Activated naive CD8-positive, alpha-beta T cell treated with anti-CD3 and anti-CD28 coated beads for 36 hours (primary cell): Measurements from ENCODE around the gene CCDC88C. TPM values are rescaled to one million over a fixed set of nuclear protein-coding genes. Genes with fewer than 3 reads are reported as not detected.

Experiments used
- DNase-seq: peaks from one replicate; pipeline ENCODE4 v3.0.0; 2021
- H3K27ac Mint-ChIP-seq: one replicate; pipeline ENCODE4 v1.8.0; 2022; ENCODE audit warnings: mild to moderate bottlenecking, moderate library complexity, mixed read lengths
- H3K27me3 Mint-ChIP-seq: one replicate; pipeline ENCODE4 v1.8.0; 2022; ENCODE audit warnings: mild to moderate bottlenecking, mixed read lengths
- H3K36me3 Mint-ChIP-seq: one replicate; pipeline ENCODE4 v1.8.0; 2021; ENCODE audit warnings: mild to moderate bottlenecking, mixed read lengths
- H3K4me1 Mint-ChIP-seq: one replicate; pipeline ENCODE4 v1.8.0; 2021; ENCODE audit warnings: mixed read lengths
- H3K4me3 Mint-ChIP-seq: one replicate; pipeline ENCODE4 v1.8.0; 2022; ENCODE audit warnings: mild to moderate bottlenecking, moderate library complexity, mixed read lengths
- H3K9me3 Mint-ChIP-seq: one replicate; pipeline ENCODE4 v1.8.0; 2022; ENCODE audit warnings: mixed read lengths
- total RNA-seq, 2 experiments: library from RNA; stranded (reverse); gene quantifications; one replicate each; pipeline ENCODE4 v1.2.3, GENCODE V29; 2021

The CCDC88C gene
- total RNA-seq, 2 experiments from 2014 or later = 55.1 to 56.7 TPM

DNA sequence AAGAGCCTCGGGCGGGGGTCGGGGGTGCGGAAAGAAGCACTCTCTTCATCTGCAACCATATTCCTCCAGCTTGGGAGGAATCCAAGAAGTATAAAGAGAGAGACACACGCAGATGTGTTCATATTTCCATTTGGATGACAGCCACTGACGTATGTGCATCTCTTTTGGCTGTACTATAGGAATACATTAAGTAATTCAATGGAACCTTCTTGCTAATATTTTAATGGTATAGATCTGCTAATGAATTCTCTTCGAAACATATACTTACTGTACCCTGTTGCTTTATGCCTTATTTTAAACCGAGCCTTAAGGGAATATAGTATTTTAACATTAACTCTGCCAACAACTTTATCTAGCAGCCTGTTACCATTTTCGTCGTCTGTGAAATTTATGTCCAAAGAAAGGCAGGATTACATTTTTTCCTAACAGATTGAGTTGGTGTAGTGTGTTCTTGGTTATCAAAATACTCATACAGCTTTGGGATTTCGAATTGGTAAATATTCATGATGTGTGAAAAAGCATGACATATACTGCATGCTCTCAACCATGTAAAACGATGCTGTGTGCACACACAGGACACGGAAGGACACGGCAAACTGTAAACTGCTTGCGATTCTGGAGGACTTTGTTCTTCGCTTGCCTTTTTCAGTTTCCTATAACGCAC, 84.5 kb downstream of the CCDC88C start:
- Mint-ChIP-seq H3K27me3 (no peaks in the 10 kb centered on the region), H3K4me1 (peaks cover 60% of the 10 kb centered on the region), H3K27ac (no peak overlapping the region), H3K4me3 (no peak overlapping the region), H3K9me3 (no peaks in the 10 kb centered on the region), H3K36me3 (peaks cover 12% of the 10 kb centered on the region)
- no peak for DNase-seq

GRCh38 chr14:91332171-91332985, 85.2 kb downstream of the CCDC88C start:
- Mint-ChIP-seq H3K27ac (peak overlapping the region; percentile 58), H3K9me3 (no peaks in the 10 kb centered on the region), H3K27me3 (no peaks in the 10 kb centered on the region), H3K4me1 (peaks cover 67% of the 10 kb centered on the region), H3K36me3 (peaks cover 17% of the 10 kb centered on the region), H3K4me3 (no peak overlapping the region)
- DNase-seq = no peak

DNA sequence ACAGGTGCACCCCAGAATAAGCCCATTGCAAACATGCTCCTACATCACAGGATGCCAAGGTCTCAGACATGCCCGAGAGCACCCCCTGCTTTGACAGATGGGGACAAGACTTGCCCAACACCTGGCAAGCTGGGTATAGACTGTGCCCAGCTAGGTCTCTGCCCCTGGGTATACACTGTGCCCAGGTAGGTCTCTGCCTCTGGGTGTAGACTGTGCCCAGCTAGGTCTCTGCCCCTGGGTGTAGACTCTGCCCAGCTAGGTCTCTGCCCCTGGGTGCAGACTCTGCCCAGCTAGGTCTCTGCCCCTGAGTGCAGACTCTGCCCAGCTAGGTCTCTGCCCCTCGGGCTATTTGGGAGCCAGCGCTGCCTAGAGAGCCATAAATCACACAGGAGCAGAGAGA, 85.9 kb downstream of the CCDC88C start:
- peak overlapping the region; percentile 5 for H3K27ac Mint-ChIP-seq
- H3K36me3 Mint-ChIP-seq = peaks cover 23% of the 10 kb centered on the region
- peaks cover 74% of the 10 kb centered on the region for H3K4me1 Mint-ChIP-seq
- no peaks in the 10 kb centered on the region for H3K27me3 Mint-ChIP-seq
- DNase-seq = no peak
- H3K9me3 Mint-ChIP-seq = no peaks in the 10 kb centered on the region
- H3K4me3 Mint-ChIP-seq = no peak overlapping the region

DNA sequence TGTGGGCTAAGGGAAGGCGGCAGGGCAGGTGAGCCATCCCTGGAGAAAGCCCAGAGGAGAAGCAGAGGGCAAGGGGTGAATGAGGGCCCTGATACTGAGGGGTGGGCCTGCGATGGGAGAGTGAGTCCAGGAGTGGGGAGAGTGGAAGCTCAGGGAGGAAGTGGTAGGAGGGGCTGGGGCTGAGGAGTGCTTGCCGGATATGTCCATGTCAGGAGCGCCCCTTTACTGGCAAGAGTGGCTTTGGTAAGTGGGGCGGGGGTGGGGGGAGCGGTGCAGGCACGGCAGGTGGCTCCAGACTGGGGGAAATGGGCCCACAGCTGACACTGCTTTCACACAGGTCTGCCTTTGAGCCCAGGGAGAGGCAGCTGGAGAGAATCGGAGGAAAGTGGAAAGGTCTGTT, 86.8 kb downstream of the CCDC88C start:
- Mint-ChIP-seq H3K4me3 (no peak overlapping the region), H3K27ac (peak overlapping the region; percentile 81), H3K27me3 (no peaks in the 10 kb centered on the region), H3K36me3 (peaks cover 31% of the 10 kb centered on the region), H3K4me1 (peaks cover 82% of the 10 kb centered on the region), H3K9me3 (no peaks in the 10 kb centered on the region)
- DNase-seq = no peak

- peaks cover 89% of the 10 kb centered on the region for H3K4me1 Mint-ChIP-seq
- H3K9me3 Mint-ChIP-seq = no peaks in the 10 kb centered on the region
- no peak for DNase-seq
- H3K27ac Mint-ChIP-seq = peak overlapping the region; percentile 81
- no peaks in the 10 kb centered on the region for H3K27me3 Mint-ChIP-seq
- H3K4me3 Mint-ChIP-seq = no peak overlapping the region
- peaks cover 36% of the 10 kb centered on the region for H3K36me3 Mint-ChIP-seq
Observed at GRCh38 chr14:91330096-91330696, 87.4 kb downstream of the CCDC88C start.

- no peak for DNase-seq
- Mint-ChIP-seq H3K9me3 (no peaks in the 10 kb centered on the region), H3K4me1 (peaks cover 96% of the 10 kb centered on the region), H3K27ac (peak overlapping the region; percentile 68), H3K36me3 (peaks cover 39% of the 10 kb centered on the region), H3K4me3 (no peak overlapping the region), H3K27me3 (no peaks in the 10 kb centered on the region)
Observed at GRCh38 chr14:91329486-91330014, 88.1 kb downstream of the CCDC88C start.

GRCh38 chr14:91328313-91329050, 89.1 kb downstream of the CCDC88C start:
- no peaks in the 10 kb centered on the region for H3K27me3 Mint-ChIP-seq
- no peaks in the 10 kb centered on the region for H3K9me3 Mint-ChIP-seq
- peaks cover 46% of the 10 kb centered on the region for H3K36me3 Mint-ChIP-seq
- H3K4me3 Mint-ChIP-seq = no peak overlapping the region
- no peak for DNase-seq
- peak overlapping the region; percentile 18 for H3K27ac Mint-ChIP-seq
- peaks cover 97% of the 10 kb centered on the region for H3K4me1 Mint-ChIP-seq

DNA sequence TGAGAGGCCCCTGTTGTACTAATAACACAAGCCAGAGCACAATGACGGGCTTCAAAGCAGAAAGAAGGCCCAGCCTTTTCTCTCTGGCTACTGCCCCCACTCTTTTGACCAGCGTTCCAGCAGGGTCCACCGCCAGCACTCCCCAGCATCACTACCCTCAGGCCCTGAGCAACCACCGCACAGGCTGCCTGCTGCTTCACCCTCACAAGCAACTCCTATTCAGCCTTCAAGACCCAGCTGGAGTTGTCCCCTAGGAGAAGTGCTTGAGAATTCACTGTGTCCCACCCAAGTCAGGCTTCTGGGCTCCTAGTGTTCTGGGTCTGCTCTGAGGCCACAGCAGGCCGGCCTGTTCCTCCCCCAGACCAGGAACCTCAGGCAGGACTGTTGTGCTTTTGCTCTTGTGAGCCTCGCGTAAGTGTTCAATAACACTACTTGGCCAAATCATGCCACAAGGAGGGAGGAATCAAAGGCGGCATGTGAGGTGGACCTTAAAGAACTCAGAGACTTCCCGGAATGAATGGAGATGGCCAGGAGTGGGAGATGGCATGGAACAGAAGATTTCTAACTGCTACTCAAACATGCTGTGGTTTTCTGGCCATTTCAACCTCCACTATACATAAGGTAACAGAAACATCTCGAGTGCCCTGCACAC, 89.8 kb downstream of the CCDC88C start:
- no peaks in the 10 kb centered on the region for H3K27me3 Mint-ChIP-seq
- no peaks in the 10 kb centered on the region for H3K9me3 Mint-ChIP-seq
- no peak for DNase-seq
- H3K36me3 Mint-ChIP-seq = peaks cover 53% of the 10 kb centered on the region
- peaks cover 97% of the 10 kb centered on the region for H3K4me1 Mint-ChIP-seq
- H3K4me3 Mint-ChIP-seq = no peak overlapping the region
- peak overlapping the region; percentile 100 for H3K27ac Mint-ChIP-seq

GRCh38 chr14:91327250-91327595, 90.4 kb downstream of the CCDC88C start:
- Mint-ChIP-seq H3K27me3 (no peaks in the 10 kb centered on the region), H3K27ac (peak overlapping the region; percentile 100), H3K36me3 (peaks cover 51% of the 10 kb centered on the region), H3K4me3 (no peak overlapping the region), H3K9me3 (no peaks in the 10 kb centered on the region), H3K4me1 (peaks cover 94% of the 10 kb centered on the region)
- no peak for DNase-seq

DNA sequence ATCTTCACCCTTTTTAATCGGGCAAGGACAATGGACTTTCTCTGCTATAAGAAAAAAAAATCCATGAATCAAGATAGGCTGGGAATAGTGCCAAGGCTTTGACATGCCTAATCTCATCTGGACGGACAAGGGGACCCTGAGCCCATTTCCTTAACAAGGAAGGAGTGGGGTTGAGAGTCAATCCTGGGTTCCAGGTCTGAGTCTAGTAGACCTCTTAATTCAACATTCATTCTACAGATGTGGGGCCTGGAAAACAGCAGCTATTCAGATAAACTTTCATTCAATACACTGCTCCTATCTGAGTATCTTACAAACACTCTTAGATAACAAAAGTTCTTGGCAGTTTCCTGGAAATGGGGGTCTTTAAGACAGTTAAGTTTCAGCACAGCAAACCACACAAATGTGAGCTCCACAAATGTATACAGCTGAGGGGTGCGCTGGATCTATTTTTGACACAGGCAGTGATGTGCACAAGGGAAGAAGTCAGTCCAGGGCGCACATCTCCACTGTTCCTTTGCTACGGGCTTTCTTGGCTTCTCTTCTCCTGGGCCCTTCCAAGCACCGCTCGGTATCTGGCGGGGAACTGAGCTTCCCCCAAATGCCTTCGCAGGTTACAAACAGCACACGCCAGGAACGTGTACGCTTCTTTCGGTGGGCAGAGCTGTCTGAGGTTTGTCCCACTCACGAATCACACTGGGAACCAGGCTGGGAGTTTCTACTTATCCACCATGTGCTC, 90.9 kb downstream of the CCDC88C start:
- Mint-ChIP-seq H3K4me3 (no peak overlapping the region), H3K27ac (peak overlapping the region; percentile 100), H3K27me3 (no peaks in the 10 kb centered on the region), H3K4me1 (peaks cover 93% of the 10 kb centered on the region), H3K9me3 (no peaks in the 10 kb centered on the region), H3K36me3 (peaks cover 53% of the 10 kb centered on the region)
- no peak for DNase-seq

GRCh38 chr14:91324606-91325575, 92.7 kb downstream of the CCDC88C start:
- peaks cover 50% of the 10 kb centered on the region for H3K36me3 Mint-ChIP-seq
- no peak for DNase-seq
- H3K9me3 Mint-ChIP-seq = no peaks in the 10 kb centered on the region
- peaks cover 82% of the 10 kb centered on the region for H3K4me1 Mint-ChIP-seq
- H3K27ac Mint-ChIP-seq = peak overlapping the region; percentile 100
- H3K4me3 Mint-ChIP-seq = peak overlapping the region; percentile 89
- H3K27me3 Mint-ChIP-seq = no peaks in the 10 kb centered on the region

DNA sequence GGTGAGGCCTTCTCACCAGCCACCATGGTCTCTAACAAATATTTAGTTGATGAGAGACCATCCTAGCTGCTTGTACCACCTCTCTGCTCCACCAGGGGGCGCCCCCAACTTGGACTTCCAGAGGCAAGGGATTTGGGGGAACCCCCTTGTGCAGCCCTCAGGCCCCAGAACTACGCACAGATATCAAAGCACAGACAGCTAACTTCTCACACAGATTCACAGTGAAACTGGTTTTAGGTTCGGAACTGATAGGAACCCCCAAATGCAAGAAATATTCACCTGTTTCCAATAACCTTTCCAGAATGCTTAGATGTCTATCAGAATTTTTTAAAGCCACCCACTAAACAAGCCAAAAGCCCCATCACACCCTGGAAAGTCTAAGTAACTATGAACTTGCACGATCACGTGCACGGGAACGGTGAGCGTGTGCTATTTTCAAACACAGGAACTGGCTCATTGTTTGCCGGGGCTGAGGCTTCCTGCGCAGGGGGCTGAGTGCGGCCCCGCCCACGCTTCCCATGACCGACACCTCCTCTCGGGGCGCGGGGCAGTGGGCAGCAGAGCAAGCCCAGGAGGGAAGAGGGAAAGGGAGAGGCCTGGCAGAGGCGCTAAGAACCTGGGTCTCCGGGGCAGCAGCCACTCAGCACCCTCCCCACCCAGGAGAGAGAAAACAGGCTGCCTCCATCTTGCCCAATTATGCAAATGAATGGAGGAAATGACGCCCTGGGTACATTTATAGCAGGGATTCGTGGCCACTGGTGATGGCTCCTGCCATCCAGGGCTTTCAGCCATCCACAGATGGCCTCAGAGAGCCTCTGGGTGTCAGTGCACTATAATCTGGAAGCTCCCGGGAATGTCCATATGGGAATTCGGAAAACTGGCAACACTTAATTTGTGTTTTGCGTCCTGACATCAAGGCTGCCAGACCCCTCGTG, 93.7 kb downstream of the CCDC88C start:
- Mint-ChIP-seq H3K27ac (peak overlapping the region; percentile 100), H3K9me3 (no peaks in the 10 kb centered on the region), H3K4me3 (peak overlapping the region; percentile 89), H3K4me1 (peaks cover 73% of the 10 kb centered on the region), H3K36me3 (peaks cover 49% of the 10 kb centered on the region), H3K27me3 (no peaks in the 10 kb centered on the region)
- peak; percentile 90 for DNase-seq
